NCI-H1417 (cell line): Measurements from ENCODE around the gene SERPINI1.

Source experiments
- DNase-seq, 3 experiments: peaks; one replicate each; lab custom pipeline; 2025; lab: John Stamatoyannopoulos, UW

SERPINI1 gene

GRCh38 chr3:167851171-167851570 is 115.7 kb downstream of the SERPINI1 start:
- no peak for DNase-seq

- DNase-seq, result no peak
Measured at GRCh38 chr3:167851749-167852148, 116.2 kb downstream of the SERPINI1 start.

- DNase-seq, result no peak
Measured at GRCh38 chr3:167852216-167852615, 116.7 kb downstream of the SERPINI1 start.

- DNase-seq, result no peak
Measured at GRCh38 chr3:167854063-167854462, 118.5 kb downstream of the SERPINI1 start.

GRCh38 chr3:167854846-167855245 is 119.3 kb downstream of the SERPINI1 start:
- DNase-seq, result no peak

- DNase-seq, result no peak
Measured at GRCh38 chr3:167855306-167855705, 119.8 kb downstream of the SERPINI1 start.

- DNase-seq, result no peak
Measured at GRCh38 chr3:167858865-167859264, 123.3 kb downstream of the SERPINI1 start.

- no peak for DNase-seq
Measured at GRCh38 chr3:167859610-167860009, 124.1 kb downstream of the SERPINI1 start.

GRCh38 chr3:167861649-167862048 is 126.1 kb downstream of the SERPINI1 start:
- no peak for DNase-seq

GRCh38 chr3:167862104-167862730 is 126.7 kb downstream of the SERPINI1 start:
- DNase-seq, result no peak

GRCh38 chr3:167863811-167864551 is 128.5 kb downstream of the SERPINI1 start:
- DNase-seq, result no peak

GRCh38 chr3:167864552-167864874 is 129.0 kb downstream of the SERPINI1 start:
- DNase-seq, result no peak

GRCh38 chr3:167866331-167866730 is 130.8 kb downstream of the SERPINI1 start:
- no peak for DNase-seq

GRCh38 chr3:167867981-167868380 is 132.5 kb downstream of the SERPINI1 start:
- no peak for DNase-seq

- DNase-seq, result no peak
Measured at GRCh38 chr3:167870181-167870580, 134.7 kb downstream of the SERPINI1 start.

GRCh38 chr3:167870759-167871158 is 135.2 kb downstream of the SERPINI1 start:
- no peak for DNase-seq

GRCh38 chr3:167872032-167872431 is 136.5 kb downstream of the SERPINI1 start:
- DNase-seq, result no peak

- no peak for DNase-seq
Measured at GRCh38 chr3:167872941-167873340, 137.4 kb downstream of the SERPINI1 start.

- no peak for DNase-seq
Measured at GRCh38 chr3:167874671-167875372, 139.3 kb downstream of the SERPINI1 start.
